Karpas-422 (cell line): ENCODE data around the gene ZP3. TPM values are rescaled to one million over a fixed set of nuclear protein-coding genes. Genes with fewer than 3 reads are reported as not detected.
"Not testable (repeated sequence)": the region's sequence is repeated elsewhere in the genome, so short reads cannot be mapped to it uniquely, and the experiment has no call there.

Experiments used
- DNase-seq: peaks from one replicate; pipeline ENCODE4 v3.0.0-alpha.2; 2015
- H2AFZ ChIP-seq: fragments of 200-600 bp; sonication (generic); 2 replicates; pipeline ENCODE4 v1.6.1; 2014; ENCODE audit warnings: antibody characterized with exemption, low read length, mixed read lengths
- H3K27ac ChIP-seq: fragments of 200-600 bp; sonication (generic); 2 replicates; pipeline ENCODE4 v1.5.1; 2014; ENCODE audit warnings: mild to moderate bottlenecking, low read length, moderate library complexity
- H3K27me3 ChIP-seq: fragments of 200-600 bp; sonication (generic); 2 replicates; pipeline ENCODE4 v1.6.1; 2014; ENCODE audit warnings: low read length, mixed read lengths
- H3K36me3 ChIP-seq: fragments of 200-600 bp; sonication (generic); 2 replicates; pipeline ENCODE4 v1.6.1; 2014; ENCODE audit warnings: low read length, mixed read lengths; ENCODE audit not compliant: insufficient read depth
- H3K4me1 ChIP-seq: fragments of 200-600 bp; sonication (generic); 2 replicates; pipeline ENCODE4 v1.6.1; 2014; ENCODE audit warnings: mild to moderate bottlenecking, low read length, mixed read lengths
- H3K4me2 ChIP-seq: fragments of 200-600 bp; sonication (generic); 2 replicates; pipeline ENCODE4 v1.6.1; 2014; ENCODE audit warnings: low read length, low read depth, mild to moderate bottlenecking; ENCODE audit not compliant: poor library complexity, severe bottlenecking
- H3K4me3 ChIP-seq: fragments of 200-600 bp; sonication (generic); 2 replicates; pipeline ENCODE4 v1.5.1; 2014; ENCODE audit warnings: mild to moderate bottlenecking, antibody characterized with exemption, low read length, mixed read lengths
- H3K79me2 ChIP-seq: fragments of 200-600 bp; sonication (generic); 2 replicates; pipeline ENCODE4 v1.6.1; 2014; ENCODE audit warnings: mild to moderate bottlenecking, low read length, mixed read lengths
- H3K9ac ChIP-seq: fragments of 200-600 bp; sonication (generic); 2 replicates; pipeline ENCODE4 v1.6.0; 2014; ENCODE audit warnings: low read length
- H3K9me2 ChIP-seq: fragments of 200-600 bp; sonication (generic), shearing (Covaris generic); replicated peaks from 2 replicates; pipeline ENCODE4 v1.6.0; 2014; ENCODE audit warnings: mild to moderate bottlenecking, low read length, moderate library complexity; ENCODE audit not compliant: insufficient read depth
- H3K9me3 ChIP-seq: fragments of 300-700, 200-600 bp; sonication (generic); 2 replicates; pipeline ENCODE4 v1.6.1; 2014; ENCODE audit warnings: low read length, mixed read lengths
- H4K20me1 ChIP-seq: fragments of 200-600 bp; sonication (generic); 2 replicates; pipeline ENCODE4 v1.6.1; 2014; ENCODE audit warnings: mild to moderate bottlenecking, antibody characterized with exemption, low read length, low read depth; ENCODE audit not compliant: insufficient read depth
- total RNA-seq: library from RNA; depleted of rRNA; stranded (reverse); fragments of >200 nt; shearing (Covaris generic); gene quantifications from 2 replicates; pipeline ENCODE4 v1.2.3, GENCODE V29; 2014; ENCODE audit warnings: low replicate concordance

The ZP3 gene
- total RNA-seq, 1 experiment from 2014 or later = not detected

DNA sequence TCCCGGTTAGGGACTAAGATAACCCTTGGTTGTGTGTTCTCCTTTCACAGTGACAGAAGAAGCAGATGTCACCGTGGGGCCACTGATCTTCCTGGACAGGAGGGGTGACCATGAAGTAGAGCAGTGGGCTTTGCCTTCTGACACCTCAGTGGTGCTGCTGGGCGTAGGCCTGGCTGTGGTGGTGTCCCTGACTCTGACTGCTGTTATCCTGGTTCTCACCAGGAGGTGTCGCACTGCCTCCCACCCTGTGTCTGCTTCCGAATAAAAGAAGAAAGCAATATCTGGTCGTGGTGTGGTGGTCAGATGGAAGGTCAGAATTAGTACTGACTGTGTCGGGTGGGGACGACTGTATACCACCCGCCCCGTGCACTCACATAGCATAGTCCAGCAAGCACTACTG lies 17.0 kb downstream of the ZP3 start:
- H2AFZ ChIP-seq, H3K27ac ChIP-seq, H3K4me3 ChIP-seq, H3K9me2 ChIP-seq, H3K79me2 ChIP-seq, DNase-seq, H4K20me1 ChIP-seq, H3K27me3 ChIP-seq, H3K4me1 ChIP-seq, H3K4me2 ChIP-seq, H3K9ac ChIP-seq, H3K36me3 ChIP-seq, H3K9me3 ChIP-seq: not testable (repeated sequence)

DNA sequence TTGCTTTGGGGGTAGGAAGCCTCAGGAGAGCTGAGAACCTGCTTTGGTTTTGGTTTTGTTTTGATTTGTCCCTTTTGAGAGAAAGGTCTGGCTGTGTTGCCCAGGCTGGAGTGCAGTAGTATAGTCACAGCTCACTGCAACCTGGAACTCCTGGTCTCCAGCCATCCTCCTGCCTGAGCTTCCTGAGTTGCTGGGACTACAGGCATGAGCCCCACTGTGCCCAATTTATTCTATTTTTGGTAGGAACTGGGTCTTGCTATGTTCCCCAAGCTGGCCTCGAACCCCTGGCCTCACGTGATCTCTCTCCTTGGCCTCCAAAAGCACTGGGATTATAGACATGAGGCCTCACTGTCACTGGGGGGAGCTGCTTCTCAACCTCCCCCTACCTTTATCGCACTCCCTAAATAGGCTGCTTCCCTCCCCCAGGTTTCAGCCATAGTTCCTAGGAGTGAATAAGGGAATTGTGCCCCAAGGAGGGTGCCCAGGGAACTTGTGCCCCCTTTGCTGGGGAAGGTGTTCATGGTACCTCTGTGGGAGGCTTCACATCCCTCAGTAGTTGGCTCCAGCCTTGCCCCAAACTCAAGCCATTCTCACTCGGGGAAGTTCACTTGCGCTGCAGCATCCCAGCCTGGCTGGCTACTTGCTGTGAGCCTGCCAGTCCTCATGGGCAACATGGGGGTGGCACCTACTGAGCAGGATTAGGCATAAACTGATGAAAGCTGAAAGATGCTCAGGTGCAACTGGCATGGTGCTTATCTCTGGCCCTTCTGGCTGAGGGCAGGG lies 18.1 kb downstream of the ZP3 start:
- not testable (repeated sequence) for H3K9me2 ChIP-seq, H3K36me3 ChIP-seq, H4K20me1 ChIP-seq, DNase-seq, H3K27me3 ChIP-seq, H2AFZ ChIP-seq, H3K4me2 ChIP-seq, H3K27ac ChIP-seq, H3K79me2 ChIP-seq, H3K9me3 ChIP-seq, H3K4me1 ChIP-seq, H3K9ac ChIP-seq, H3K4me3 ChIP-seq

DNA sequence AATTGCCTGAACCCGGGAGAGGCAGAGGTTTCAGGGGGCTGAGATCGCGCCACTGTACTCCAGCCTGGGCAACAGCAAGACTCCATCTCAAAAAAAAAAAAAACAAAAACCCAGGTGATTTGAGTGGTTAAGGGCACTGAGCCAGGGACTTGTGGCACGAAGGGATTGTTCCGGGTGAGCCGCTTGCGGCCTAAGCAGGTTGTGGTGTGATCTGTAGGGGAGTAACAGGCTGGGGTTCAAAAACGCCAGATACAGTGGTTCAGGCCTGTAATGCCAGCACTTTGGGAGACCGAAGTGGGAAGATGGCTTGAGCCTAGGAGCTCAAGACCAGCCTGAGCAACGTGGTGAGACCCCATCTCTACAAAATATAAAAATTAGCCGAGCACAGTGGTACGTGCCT lies 19.1 kb downstream of the ZP3 start:
- not testable (repeated sequence) for H4K20me1 ChIP-seq, H3K79me2 ChIP-seq, H3K27ac ChIP-seq, H3K9ac ChIP-seq, H2AFZ ChIP-seq, DNase-seq, H3K4me3 ChIP-seq, H3K4me1 ChIP-seq, H3K4me2 ChIP-seq, H3K36me3 ChIP-seq, H3K9me3 ChIP-seq, H3K9me2 ChIP-seq, H3K27me3 ChIP-seq

- peak; percentile 62 for DNase-seq
- H3K9ac ChIP-seq = 0 out of 2 replicates have a peak overlapping the region, but pooled peaks have one; percentile 32
- not testable (repeated sequence) for H3K4me3 ChIP-seq, H3K9me2 ChIP-seq, H4K20me1 ChIP-seq, H3K4me1 ChIP-seq, H2AFZ ChIP-seq, H3K4me2 ChIP-seq, H3K9me3 ChIP-seq, H3K36me3 ChIP-seq, H3K27me3 ChIP-seq, H3K79me2 ChIP-seq
- H3K27ac ChIP-seq = peak overlapping the region; percentile 53; the same call in 1 of the 2 replicates
These were observed 20.8 kb downstream of the ZP3 start for GRCh38 chr7:76445577-76446008.

DNA sequence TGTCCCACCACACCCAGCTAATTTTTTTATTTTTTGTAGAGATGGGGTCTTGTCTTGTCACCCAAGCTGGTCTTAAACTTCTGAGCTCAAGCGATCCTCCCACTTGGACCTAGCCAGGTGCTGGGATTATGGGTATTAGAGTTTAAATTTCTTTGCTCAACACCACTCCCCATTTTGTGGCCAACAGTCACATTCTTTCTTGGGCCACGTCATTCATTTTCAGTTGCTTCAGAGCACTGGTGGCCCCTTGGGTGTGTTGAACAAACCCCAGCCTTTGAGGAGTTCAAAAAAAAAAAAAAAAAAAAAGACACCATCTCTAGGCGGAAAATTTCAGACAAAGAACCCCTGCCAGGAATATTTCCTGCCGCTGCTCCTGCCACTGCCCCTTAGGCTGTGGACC lies 32.3 kb downstream of the ZP3 start:
- H3K4me1 ChIP-seq, H3K79me2 ChIP-seq, H3K27ac ChIP-seq, H3K9me3 ChIP-seq, H2AFZ ChIP-seq, H3K4me3 ChIP-seq, DNase-seq, H4K20me1 ChIP-seq, H3K36me3 ChIP-seq, H3K27me3 ChIP-seq, H3K4me2 ChIP-seq, H3K9ac ChIP-seq, H3K9me2 ChIP-seq: not testable (repeated sequence)

DNA sequence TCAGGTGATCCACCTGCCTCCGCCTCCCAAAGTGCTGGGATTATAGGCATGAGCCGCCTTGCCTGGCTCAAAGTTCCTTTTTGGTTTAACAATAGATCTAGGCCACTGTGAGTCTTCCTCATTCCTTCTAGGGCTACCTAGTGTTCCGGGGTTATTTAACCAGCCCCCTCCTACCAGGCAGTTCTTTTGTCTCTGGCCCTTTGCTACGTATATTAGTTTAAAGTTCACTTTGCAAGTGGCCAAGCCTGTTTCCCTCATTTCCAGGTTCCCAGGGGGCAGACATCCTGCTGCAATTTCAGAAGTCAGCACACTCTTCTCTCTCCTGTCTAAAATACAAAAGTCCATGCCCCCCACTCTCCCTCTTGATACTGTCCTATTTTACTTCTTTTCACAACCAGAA lies 33.8 kb downstream of the ZP3 start:
- not testable (repeated sequence) for H3K79me2 ChIP-seq, DNase-seq, H3K4me3 ChIP-seq, H3K9ac ChIP-seq, H3K9me2 ChIP-seq, H3K4me2 ChIP-seq, H2AFZ ChIP-seq, H3K27ac ChIP-seq, H3K9me3 ChIP-seq, H3K27me3 ChIP-seq, H4K20me1 ChIP-seq, H3K36me3 ChIP-seq, H3K4me1 ChIP-seq

GRCh38 chr7:76460767-76461166 lies 36.0 kb downstream of the ZP3 start:
- not testable (repeated sequence) for H3K36me3 ChIP-seq, H2AFZ ChIP-seq, H3K27me3 ChIP-seq, H3K9me3 ChIP-seq, H3K79me2 ChIP-seq, H3K9me2 ChIP-seq, DNase-seq, H3K9ac ChIP-seq, H3K4me2 ChIP-seq, H3K4me3 ChIP-seq, H3K4me1 ChIP-seq, H3K27ac ChIP-seq, H4K20me1 ChIP-seq

DNA sequence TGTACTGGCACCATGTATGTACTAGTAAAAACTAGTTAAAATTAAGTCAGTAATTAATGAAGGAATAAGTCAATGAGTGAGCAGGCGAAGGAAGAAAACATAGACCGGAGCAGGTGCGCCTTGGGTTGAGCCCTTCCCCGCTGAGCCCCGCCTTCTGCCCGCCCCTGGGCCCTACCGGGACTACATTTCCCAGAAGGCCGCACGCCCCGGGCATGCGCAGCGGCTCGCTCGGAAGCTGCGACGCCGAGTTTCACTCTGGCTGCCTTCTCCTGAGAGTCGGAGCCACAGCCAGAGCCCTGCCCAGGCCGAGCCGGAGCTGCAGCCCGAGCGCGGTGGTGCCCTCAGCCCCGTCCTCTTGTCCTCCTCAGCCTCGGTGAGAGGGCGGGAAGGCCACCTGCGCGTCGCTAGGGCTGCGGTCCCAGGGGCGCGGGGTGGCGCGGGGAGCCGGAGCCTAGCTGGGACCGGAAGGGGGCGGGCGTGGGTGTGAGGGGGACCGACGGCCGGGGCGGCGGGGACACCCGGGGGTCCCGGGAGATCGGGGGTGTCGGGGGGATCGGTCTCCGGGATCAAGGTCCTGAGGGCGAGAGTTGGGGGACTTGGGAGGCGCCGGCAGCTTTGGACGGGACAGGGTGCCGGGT lies 36.8 kb downstream of the ZP3 start, which contains the start of gene DTX2:
Gene DTX2, plus strand, starts transcription at position 246 of the 638 bp plus-strand sequence. CDS start 18,801 bp downstream, outside the sequence.
- not testable (repeated sequence) for H4K20me1 ChIP-seq, H3K27ac ChIP-seq, H3K9me2 ChIP-seq, H3K4me1 ChIP-seq, H3K79me2 ChIP-seq, H3K4me2 ChIP-seq, H3K9me3 ChIP-seq, H2AFZ ChIP-seq, DNase-seq, H3K27me3 ChIP-seq, H3K36me3 ChIP-seq
- H3K9ac ChIP-seq = peak within 1 kb of the TSS; percentile 59
- peak within 1 kb of the TSS; percentile 57; the same call in 1 of the 2 replicates for H3K4me3 ChIP-seq
